ENCODE data around the gene PCNT. TPM values are rescaled to one million over a fixed set of nuclear protein-coding genes. Genes with fewer than 3 reads are reported as not detected.

The PCNT gene
- total RNA-seq, 1 experiment from 2014 or later, result 38.4 TPM

GRCh38 chr21:46392921-46393320 is 69.0 kb downstream of the PCNT start:
- intact Hi-C loops (cut with micrococcal nuclease; ENCODE audit: unreplicated experiment), result no loop called here
- ChIA-PET POLR2A (no interaction called here), CTCF (no interaction called here)
- no peak overlapping the region for H3K4me3 Mint-ChIP-seq (ENCODE audit: unreplicated experiment)
- peaks cover 28% of the 10 kb centered on the region for H3K36me3 Mint-ChIP-seq (ENCODE audit: insufficient read depth, unreplicated experiment)
- no peaks in the 10 kb centered on the region for H3K27me3 Mint-ChIP-seq (ENCODE audit: insufficient read depth, unreplicated experiment)
- Histone ChIP-seq H3K4me3 (ENCODE audit: low read depth, low read length) (no peak overlapping the region), H3K27me3 (replicated peaks; ENCODE audit: control insufficient read depth, insufficient read depth, low read length) (no peaks in the 10 kb centered on the region), H3K36me3 (ENCODE audit: control insufficient read depth, insufficient read depth, low read length) (no peaks in the 10 kb centered on the region; the same call in 1 of the 2 replicates), H3K4me1 (no peaks in the 10 kb centered on the region), H3K9me3 (no peaks in the 10 kb centered on the region)
- H3K4me1 Mint-ChIP-seq (ENCODE audit: low read depth, unreplicated experiment), result no peaks in the 10 kb centered on the region
- TF ChIP-seq, protein P1, sequence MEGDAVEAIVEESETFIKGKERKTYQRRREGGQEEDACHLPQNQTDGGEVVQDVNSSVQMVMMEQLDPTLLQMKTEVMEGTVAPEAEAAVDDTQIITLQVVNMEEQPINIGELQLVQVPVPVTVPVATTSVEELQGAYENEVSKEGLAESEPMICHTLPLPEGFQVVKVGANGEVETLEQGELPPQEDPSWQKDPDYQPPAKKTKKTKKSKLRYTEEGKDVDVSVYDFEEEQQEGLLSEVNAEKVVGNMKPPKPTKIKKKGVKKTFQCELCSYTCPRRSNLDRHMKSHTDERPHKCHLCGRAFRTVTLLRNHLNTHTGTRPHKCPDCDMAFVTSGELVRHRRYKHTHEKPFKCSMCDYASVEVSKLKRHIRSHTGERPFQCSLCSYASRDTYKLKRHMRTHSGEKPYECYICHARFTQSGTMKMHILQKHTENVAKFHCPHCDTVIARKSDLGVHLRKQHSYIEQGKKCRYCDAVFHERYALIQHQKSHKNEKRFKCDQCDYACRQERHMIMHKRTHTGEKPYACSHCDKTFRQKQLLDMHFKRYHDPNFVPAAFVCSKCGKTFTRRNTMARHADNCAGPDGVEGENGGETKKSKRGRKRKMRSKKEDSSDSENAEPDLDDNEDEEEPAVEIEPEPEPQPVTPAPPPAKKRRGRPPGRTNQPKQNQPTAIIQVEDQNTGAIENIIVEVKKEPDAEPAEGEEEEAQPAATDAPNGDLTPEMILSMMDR (IDR thresholded peaks at IDR 0.05; ENCODE audit: insufficient read depth in 1 of 2, low read depth in 1 of 2, low read length in 1 of 2, severe bottlenecking in 1 of 2, unreplicated experiment in 1 of 2), result no peak
- no peak for DNase-seq
- no TSS peak for BruUV-seq (replicated peaks)
- H3K9me3 Mint-ChIP-seq (ENCODE audit: unreplicated experiment), result no peaks in the 10 kb centered on the region
- no peak overlapping the region for H3K27ac Mint-ChIP-seq (ENCODE audit: unreplicated experiment)

GRCh38 chr21:46393451-46393940 is 69.5 kb downstream of the PCNT start:
- no TSS peak for BruUV-seq (replicated peaks)
- ChIA-PET POLR2A (no interaction called here), CTCF (no interaction called here)
- TF ChIP-seq, protein P1 (IDR thresholded peaks at IDR 0.05; ENCODE audit: insufficient read depth in 1 of 2, low read depth in 1 of 2, low read length in 1 of 2, severe bottlenecking in 1 of 2, unreplicated experiment in 1 of 2), result no peak
- no peaks in the 10 kb centered on the region for H3K4me1 ChIP-seq
- intact Hi-C loops (cut with micrococcal nuclease; ENCODE audit: unreplicated experiment), result no loop called here
- peaks cover 28% of the 10 kb centered on the region for H3K36me3 Mint-ChIP-seq (ENCODE audit: insufficient read depth, unreplicated experiment)
- no peak for DNase-seq
- no peak overlapping the region for H3K4me3 ChIP-seq (ENCODE audit: low read depth, low read length)
- no peaks in the 10 kb centered on the region for H3K27me3 ChIP-seq (replicated peaks; ENCODE audit: control insufficient read depth, insufficient read depth, low read length)
- no peaks in the 10 kb centered on the region for H3K9me3 ChIP-seq
- H3K27me3 Mint-ChIP-seq (ENCODE audit: insufficient read depth, unreplicated experiment), result no peaks in the 10 kb centered on the region
- no peaks in the 10 kb centered on the region; the same call in 1 of the 2 replicates for H3K36me3 ChIP-seq (ENCODE audit: control insufficient read depth, insufficient read depth, low read length)
- H3K9me3 Mint-ChIP-seq (ENCODE audit: unreplicated experiment), result no peaks in the 10 kb centered on the region
- H3K4me1 Mint-ChIP-seq (ENCODE audit: low read depth, unreplicated experiment), result no peaks in the 10 kb centered on the region
- H3K27ac Mint-ChIP-seq (ENCODE audit: unreplicated experiment), result no peak overlapping the region
- H3K4me3 Mint-ChIP-seq (ENCODE audit: unreplicated experiment), result no peak overlapping the region

DNA sequence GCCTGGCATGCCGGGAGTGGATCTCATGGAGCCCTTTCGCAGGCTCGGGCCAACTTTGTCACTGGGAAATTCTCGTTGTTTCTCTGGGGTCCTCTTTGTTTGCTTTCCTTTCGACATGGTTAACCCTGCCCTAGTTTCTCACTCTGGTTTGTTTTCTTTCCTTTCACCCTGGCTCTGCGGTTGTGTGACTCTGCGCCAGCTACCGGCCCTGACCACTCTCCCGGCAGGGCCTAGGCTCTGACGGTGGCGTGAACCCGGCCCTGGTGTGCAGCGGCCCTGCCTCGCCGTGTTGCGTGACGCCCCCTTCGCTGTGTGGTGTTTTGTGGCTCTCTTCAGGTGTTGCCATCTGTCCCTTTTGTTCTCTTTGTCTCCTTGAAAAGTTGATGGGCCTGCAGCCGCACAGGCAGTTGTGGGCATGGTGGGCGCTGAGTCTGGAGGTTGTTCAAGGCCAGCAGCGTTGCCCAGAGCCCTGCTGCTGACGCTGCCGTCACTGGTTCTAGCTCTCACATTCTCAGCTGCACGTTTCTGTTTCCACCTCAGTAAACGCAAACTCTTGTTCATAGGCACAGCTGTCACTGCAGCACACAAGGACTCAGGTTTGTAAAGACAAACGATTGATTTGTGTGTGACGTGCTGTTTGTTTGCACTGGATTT is 70.1 kb downstream of the PCNT start:
- Mint-ChIP-seq H3K27me3 (ENCODE audit: insufficient read depth, unreplicated experiment) (no peaks in the 10 kb centered on the region), H3K27ac (ENCODE audit: unreplicated experiment) (no peak overlapping the region), H3K4me1 (ENCODE audit: low read depth, unreplicated experiment) (no peaks in the 10 kb centered on the region), H3K4me3 (ENCODE audit: unreplicated experiment) (no peak overlapping the region), H3K36me3 (ENCODE audit: insufficient read depth, unreplicated experiment) (peaks cover 32% of the 10 kb centered on the region), H3K9me3 (ENCODE audit: unreplicated experiment) (no peaks in the 10 kb centered on the region)
- CTCF ChIA-PET, result no interaction called here
- intact Hi-C loops (cut with micrococcal nuclease; ENCODE audit: unreplicated experiment), result no loop called here
- H3K9me3 ChIP-seq, result no peaks in the 10 kb centered on the region
- no peaks in the 10 kb centered on the region for H3K27me3 ChIP-seq (replicated peaks; ENCODE audit: control insufficient read depth, insufficient read depth, low read length)
- no peak overlapping the region for H3K4me3 ChIP-seq (ENCODE audit: low read depth, low read length)
- H3K4me1 ChIP-seq, result no peaks in the 10 kb centered on the region
- POLR2A ChIA-PET, result no interaction called here
- BruUV-seq (replicated peaks), result no TSS peak
- TF ChIP-seq, protein P1 (IDR thresholded peaks at IDR 0.05; ENCODE audit: insufficient read depth in 1 of 2, low read depth in 1 of 2, low read length in 1 of 2, severe bottlenecking in 1 of 2, unreplicated experiment in 1 of 2), result no peak
- no peak for DNase-seq
- H3K36me3 ChIP-seq (ENCODE audit: control insufficient read depth, insufficient read depth, low read length), result no peaks in the 10 kb centered on the region; the same call in 1 of the 2 replicates
